IMR-90 (cell line): ENCODE data around the gene SCN1B. TPM values are rescaled to one million over a fixed set of nuclear protein-coding genes. Genes with fewer than 3 reads are reported as not detected.

Source experiments
- ATAC-seq: fragments of 200-7000 bp; cut with Tn5 transposase; 2 replicates; pipeline ENCODE4 v1.9.1; 2020; ENCODE audit warnings: low read depth, mild to moderate bottlenecking, moderate library complexity
- BruUV-seq: library from RNA; stranded (reverse); fragments of 400-500 nt; replicated peaks from 2 replicates; lab custom pipeline; 2021; lab: Mats Ljungman, UMichigan
- CTCF ChIA-PET: fragments of 300-600 bp; formaldehyde crosslinking; extraction: SDS; loops from one replicate; lab custom pipeline; 2021; ENCODE audit warnings: antibody characterized with exemption; lab: Yijun Ruan, JAX
- POLR2A ChIA-PET: fragments of 300-600 bp; sonication (Branson Sonifier 250); formaldehyde crosslinking; loops from one replicate; lab custom pipeline; 2022; ENCODE audit warnings: antibody characterized with exemption; ENCODE audit not compliant: unreplicated experiment; lab: Charles Lee
- DNase-seq: peaks from one replicate; pipeline ENCODE4 v3.0.0; 2013
- H2AFZ ChIP-seq: replicated peaks from 2 replicates; pipeline ENCODE3; 2013; ENCODE audit warnings: low read length, mild to moderate bottlenecking; ENCODE audit not compliant: poor library complexity
- H2AK5ac ChIP-seq: 2 replicates; pipeline ENCODE4 v1.6.1; 2013; ENCODE audit warnings: low read depth, low read length, inconsistent platforms
- H2AK9ac ChIP-seq: replicated peaks from 2 replicates; pipeline ENCODE3; 2013; ENCODE audit warnings: mild to moderate bottlenecking, low read depth, low read length, moderate library complexity; ENCODE audit not compliant: poor library complexity
- H2BK120ac ChIP-seq: 2 replicates; pipeline ENCODE4 v1.6.1; 2013; ENCODE audit warnings: low read depth, low read length, inconsistent platforms
- H2BK15ac ChIP-seq: 3 replicates; pipeline ENCODE4 v1.6.1; 2013; ENCODE audit warnings: low read depth, low read length, inconsistent platforms
- H2BK20ac ChIP-seq: 2 replicates; pipeline ENCODE4 v1.6.1; 2013; ENCODE audit warnings: low read depth, mild to moderate bottlenecking, inconsistent platforms, low read length, moderate library complexity
- H2BK5ac ChIP-seq: 2 replicates; pipeline ENCODE4 v1.6.1; 2013; ENCODE audit warnings: mild to moderate bottlenecking, low read depth, low read length, inconsistent platforms; ENCODE audit not compliant: poor library complexity, severe bottlenecking
- H3K14ac ChIP-seq: replicated peaks from 2 replicates; pipeline ENCODE4 v1.6.1; 2013; ENCODE audit warnings: low read depth, low read length, inconsistent platforms
- H3K18ac ChIP-seq: 2 replicates; pipeline ENCODE4 v1.6.1; 2013; ENCODE audit warnings: low read depth, low read length, control low read depth
- H3K23ac ChIP-seq: 2 replicates; pipeline ENCODE4 v1.6.1; 2013; ENCODE audit warnings: low read depth, low read length, inconsistent platforms
- H3K27ac ChIP-seq: 2 replicates; pipeline ENCODE4 v1.5.1; 2013; ENCODE audit warnings: mild to moderate bottlenecking, control low read depth, low read length; ENCODE audit not compliant: insufficient read depth
- H3K27me3 ChIP-seq: 2 replicates; pipeline ENCODE4 v1.6.1; 2013; ENCODE audit warnings: low read length; ENCODE audit not compliant: control insufficient read depth, insufficient read depth
- H3K36me3 ChIP-seq: 2 replicates; pipeline ENCODE4 v1.6.1; 2013; ENCODE audit warnings: low read length, mixed read lengths; ENCODE audit not compliant: control insufficient read depth, insufficient read depth
- H3K4ac ChIP-seq: 2 replicates; pipeline ENCODE4 v1.6.1; 2013; ENCODE audit warnings: low read depth, low read length, inconsistent platforms
- H3K4me1 ChIP-seq: 2 replicates; pipeline ENCODE4 v1.6.1; 2013; ENCODE audit warnings: low read length, mixed read lengths; ENCODE audit not compliant: control insufficient read depth, insufficient read depth
- H3K4me2 ChIP-seq: 2 replicates; pipeline ENCODE4 v1.6.1; 2013; ENCODE audit warnings: low read depth, mild to moderate bottlenecking, control low read depth, low read length, moderate library complexity
- H3K4me3 ChIP-seq: 2 replicates; pipeline ENCODE4 v1.5.1; 2013; ENCODE audit warnings: low read depth, mild to moderate bottlenecking, control low read depth, low read length, moderate library complexity; ENCODE audit not compliant: insufficient read depth
- H3K56ac ChIP-seq: 2 replicates; pipeline ENCODE4 v1.6.1; 2013; ENCODE audit warnings: low read length, inconsistent platforms; ENCODE audit not compliant: insufficient read depth; ENCODE audit errors: extremely low read depth
- H3K79me1 ChIP-seq, 2 experiments: 2 replicates each; pipeline ENCODE4 v1.6.1; 2013; ENCODE audit warnings: low read length in 2 of 2, inconsistent platforms in 1 of 2, low read depth in 1 of 2
- H3K9ac ChIP-seq: 2 replicates; pipeline ENCODE4 v1.6.1; 2013; ENCODE audit warnings: low read depth, low read length, control low read depth
- H3K9me1 ChIP-seq: 2 replicates; pipeline ENCODE4 v1.6.1; 2013; ENCODE audit warnings: low read length, inconsistent platforms; ENCODE audit not compliant: insufficient read depth
- H3K9me3 ChIP-seq: 2 replicates; pipeline ENCODE4 v1.6.1; 2013; ENCODE audit warnings: low read length; ENCODE audit not compliant: control insufficient read depth, insufficient read depth
- H4K20me1 ChIP-seq: 2 replicates; pipeline ENCODE4 v1.6.1; 2013; ENCODE audit warnings: low read length, inconsistent platforms; ENCODE audit not compliant: insufficient read depth
- H4K5ac ChIP-seq: 2 replicates; pipeline ENCODE4 v1.6.1; 2013; ENCODE audit warnings: mild to moderate bottlenecking, low read depth, low read length, control low read depth
- H4K8ac ChIP-seq, 2 experiments: 2 replicates each; pipeline ENCODE4 v1.6.1; 2013; ENCODE audit warnings: low read depth in 2 of 2, low read length in 2 of 2, control low read depth in 1 of 2, inconsistent platforms in 1 of 2
- H4K91ac ChIP-seq: 2 replicates; pipeline ENCODE4 v1.6.1; 2013; ENCODE audit warnings: low read depth, low read length, inconsistent platforms; ENCODE audit not compliant: insufficient read depth
- CEBPB ChIP-seq: IDR thresholded peaks from 2 replicates; pipeline ENCODE4 v1.6.1; 2012; ENCODE audit warnings: low read depth, low read length, improper control_type of control experiment
- CHD1 ChIP-seq: IDR thresholded peaks from 2 replicates; pipeline ENCODE4 v1.6.1; 2012; ENCODE audit warnings: low read depth, low read length, improper control_type of control experiment
- MAZ ChIP-seq: IDR thresholded peaks from 2 replicates; pipeline ENCODE4 v1.6.1; 2012; ENCODE audit warnings: low read depth, mild to moderate bottlenecking, low read length, improper control_type of control experiment, moderate library complexity, borderline replicate concordance
- NFE2L2 ChIP-seq: fragments of 150-350 bp; IDR thresholded peaks from 2 replicates; pipeline ENCODE4 v1.6.1; 2016; ENCODE audit warnings: low read depth, mild to moderate bottlenecking, low read length
- POLR2A ChIP-seq: IDR thresholded peaks from 2 replicates; pipeline ENCODE4 v1.6.1; 2012; ENCODE audit warnings: mild to moderate bottlenecking, low read depth, low read length
- SMC3 ChIP-seq: fragments of 150-350 bp; IDR thresholded peaks from 2 replicates; pipeline ENCODE4 v1.6.1; 2016; ENCODE audit warnings: low read depth, mild to moderate bottlenecking, antibody characterized with exemption, low read length, moderate library complexity
- WGBS, 2 experiments: methylation state at CpG; one replicate each; pipeline versions ENCODE4 v1.1.5 to v1.1.7; 2013; ENCODE audit warnings: missing lambda C conversion rate in 2 of 2; ENCODE audit not compliant: insufficient read length in 1 of 2; ENCODE audit errors: extremely low coverage in 2 of 2; 5-methylcytosine and 5-hydroxymethylcytosine counted together
- dilution Hi-C: fragments of 300-500 bp; cut with HindIII; formaldehyde crosslinking; loops from one replicate; pipeline ENCODE4 v1.14.3; 2018; ENCODE audit warnings: low sequenced_read_pairs; ENCODE audit not compliant: unreplicated experiment
- in situ Hi-C: fragments of 300-500 bp; cut with MboI; formaldehyde crosslinking; loops from 3 replicates; pipeline ENCODE4 v1.14.3; 2019; ENCODE audit warnings: low sequenced_read_pairs, inconsistent platforms, mixed read lengths
- intact Hi-C: fragments of 100-400 bp; cut with micrococcal nuclease; formaldehyde crosslinking; loops from 2 replicates; pipeline ENCODE4 v1.10.0; 2022
- polyA plus RNA-seq, 3 experiments: library from polyadenylated mRNA; depleted of rRNA; stranded (reverse); fragments of >200 nt; gene quantifications; 2 replicates each; pipeline ENCODE4 v1.2.3, GENCODE V29; 2012; ENCODE audit warnings: low replicate concordance in 1 of 3
- total RNA-seq: library from RNA; depleted of rRNA; stranded (reverse); fragments of >200 nt; gene quantifications from 2 replicates; pipeline ENCODE4 v1.2.3, GENCODE V29; 2012
- TF ChIP-seq, protein P1 (sequence below): conservative IDR thresholded peaks from 2 replicates; pipeline ENCODE4 v1.5.1; 2012; ENCODE audit warnings: mild to moderate bottlenecking, low read depth, low read length, improper control_type of control experiment
- TF ChIP-seq, protein P2 (sequence below): fragments of 150-350 bp; IDR thresholded peaks from 2 replicates; pipeline ENCODE4 v1.6.1; 2016; ENCODE audit warnings: low read depth, mild to moderate bottlenecking, low read length, moderate library complexity, borderline replicate concordance

Gene SCN1B
- total and polyA plus RNA-seq, 2 of the 4 experiments (the other 2 are of a cell fraction), result 2.0 to 9.6 TPM

DNA sequence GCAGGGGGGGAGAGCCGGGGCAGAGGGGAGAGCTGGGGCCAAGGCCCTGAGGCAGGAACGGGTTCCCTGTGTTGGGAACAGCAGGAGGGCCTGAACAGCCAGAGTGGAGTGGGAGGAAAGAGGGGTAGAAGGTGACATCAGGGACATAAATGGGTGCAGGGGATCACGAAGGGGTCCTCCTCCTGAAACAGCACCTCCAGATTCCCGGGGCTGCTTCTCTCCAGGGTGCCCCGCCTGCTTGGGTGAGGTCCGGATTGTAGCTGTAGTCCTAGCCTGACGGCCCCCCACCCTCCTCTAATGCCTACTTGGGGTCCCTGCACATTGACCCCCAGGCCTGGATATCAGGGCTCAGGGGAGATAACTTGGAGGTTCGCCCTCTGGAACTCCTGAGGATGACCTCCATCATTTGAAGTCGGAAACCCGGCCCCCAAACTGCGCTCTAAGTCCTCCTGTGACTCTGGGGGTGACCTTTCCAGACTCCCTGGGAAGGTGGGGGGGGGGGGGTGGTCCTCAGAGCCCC, 473 bp upstream of the SCN1B start:
- Histone ChIP-seq H3K27me3 (no peaks in the 10 kb centered on the region; the same call in 1 of the 2 replicates), H2AK9ac (peak overlapping the region; percentile 1), H2BK20ac (no peak overlapping the region), H2BK5ac (no peak overlapping the region), H3K23ac (no peak overlapping the region), H2BK15ac (no peak overlapping the region), H3K4me2 (peak overlapping the region; percentile 92), H3K36me3 (peaks cover 26% of the 10 kb centered on the region), H2AFZ (peak overlapping the region; percentile 89), H3K9me1 (no peaks in the 10 kb centered on the region), H3K27ac (no peak overlapping the region), H2BK120ac (no peak overlapping the region), H4K91ac (no peak overlapping the region), H3K9ac (no peak overlapping the region), H3K18ac (no peak overlapping the region), H3K4me1 (peaks cover 3% of the 10 kb centered on the region; the same call in 1 of the 2 replicates), H3K4ac (peak overlapping the region; percentile 7; the same call in 1 of the 2 replicates), H3K4me3 (peak overlapping the region; percentile 65), H4K20me1 (no peaks in the 10 kb centered on the region; the same call in 1 of the 2 replicates), H3K9me3 (no peaks in the 10 kb centered on the region), H3K14ac (no peak overlapping the region), H2AK5ac (no peak overlapping the region; the same call in 1 of the 2 replicates), H3K79me1 (no peaks in the 10 kb centered on the region), H3K56ac (no peak overlapping the region), H4K5ac (no peak overlapping the region), H4K8ac (no peak overlapping the region)
- TF ChIP-seq MAZ (no peak), POLR2A (no peak), CHD1 (no peak), NFE2L2 (no peak), SMC3 (no peak), CEBPB (no peak)
- TF ChIP-seq, protein P1, sequence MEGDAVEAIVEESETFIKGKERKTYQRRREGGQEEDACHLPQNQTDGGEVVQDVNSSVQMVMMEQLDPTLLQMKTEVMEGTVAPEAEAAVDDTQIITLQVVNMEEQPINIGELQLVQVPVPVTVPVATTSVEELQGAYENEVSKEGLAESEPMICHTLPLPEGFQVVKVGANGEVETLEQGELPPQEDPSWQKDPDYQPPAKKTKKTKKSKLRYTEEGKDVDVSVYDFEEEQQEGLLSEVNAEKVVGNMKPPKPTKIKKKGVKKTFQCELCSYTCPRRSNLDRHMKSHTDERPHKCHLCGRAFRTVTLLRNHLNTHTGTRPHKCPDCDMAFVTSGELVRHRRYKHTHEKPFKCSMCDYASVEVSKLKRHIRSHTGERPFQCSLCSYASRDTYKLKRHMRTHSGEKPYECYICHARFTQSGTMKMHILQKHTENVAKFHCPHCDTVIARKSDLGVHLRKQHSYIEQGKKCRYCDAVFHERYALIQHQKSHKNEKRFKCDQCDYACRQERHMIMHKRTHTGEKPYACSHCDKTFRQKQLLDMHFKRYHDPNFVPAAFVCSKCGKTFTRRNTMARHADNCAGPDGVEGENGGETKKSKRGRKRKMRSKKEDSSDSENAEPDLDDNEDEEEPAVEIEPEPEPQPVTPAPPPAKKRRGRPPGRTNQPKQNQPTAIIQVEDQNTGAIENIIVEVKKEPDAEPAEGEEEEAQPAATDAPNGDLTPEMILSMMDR, result no peak
- TF ChIP-seq, protein P2, sequence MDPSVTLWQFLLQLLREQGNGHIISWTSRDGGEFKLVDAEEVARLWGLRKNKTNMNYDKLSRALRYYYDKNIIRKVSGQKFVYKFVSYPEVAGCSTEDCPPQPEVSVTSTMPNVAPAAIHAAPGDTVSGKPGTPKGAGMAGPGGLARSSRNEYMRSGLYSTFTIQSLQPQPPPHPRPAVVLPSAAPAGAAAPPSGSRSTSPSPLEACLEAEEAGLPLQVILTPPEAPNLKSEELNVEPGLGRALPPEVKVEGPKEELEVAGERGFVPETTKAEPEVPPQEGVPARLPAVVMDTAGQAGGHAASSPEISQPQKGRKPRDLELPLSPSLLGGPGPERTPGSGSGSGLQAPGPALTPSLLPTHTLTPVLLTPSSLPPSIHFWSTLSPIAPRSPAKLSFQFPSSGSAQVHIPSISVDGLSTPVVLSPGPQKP, result no peak
- no TSS peak for BruUV-seq
- ChIA-PET CTCF (no interaction called here), POLR2A (no interaction called here)
- DNase-seq, result no peak
- dilution Hi-C loops (no loop called here), in situ Hi-C loops (no loop called here), intact Hi-C loops (no loop called here)
- peak; percentile 5 for ATAC-seq
- no CpG with 5 or more reads among the region's 11 CpGs for WGBS, 2 experiments
